HG02610 (cell line): Measurements from ENCODE around the gene PTPRD.
"Not testable (repeated sequence)": the region's sequence is repeated elsewhere in the genome, so short reads cannot be mapped to it uniquely, and the experiment has no call there.

Experiments used
- ATAC-seq: cut with Tn5 transposase; IDR thresholded peaks from one replicate; pipeline ENCODE4 v1.9.1; 2021; ENCODE audit warnings: mild to moderate bottlenecking, moderate library complexity; ENCODE audit not compliant: unreplicated experiment

Gene PTPRD

DNA sequence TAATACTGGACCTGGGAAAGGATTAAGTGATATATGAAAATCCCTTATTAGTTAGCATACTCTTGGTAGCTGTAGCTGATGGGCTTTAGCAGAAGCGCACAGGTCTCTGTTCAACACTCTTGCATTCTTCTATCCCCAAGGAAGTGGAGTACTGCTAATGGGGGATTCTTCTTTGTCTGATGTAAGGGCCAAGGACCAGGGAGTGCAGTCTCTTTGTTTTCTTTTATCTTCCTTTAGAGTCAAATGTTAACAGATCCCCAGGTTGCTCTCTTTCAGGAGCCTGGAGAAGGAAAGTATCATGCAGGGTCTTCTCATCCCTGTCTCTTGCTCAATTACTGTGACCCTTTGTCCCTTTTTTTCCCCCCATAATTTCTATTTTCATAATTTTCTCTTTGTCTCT, 1666.3 kb downstream of the PTPRD start:
- no peak for ATAC-seq

DNA sequence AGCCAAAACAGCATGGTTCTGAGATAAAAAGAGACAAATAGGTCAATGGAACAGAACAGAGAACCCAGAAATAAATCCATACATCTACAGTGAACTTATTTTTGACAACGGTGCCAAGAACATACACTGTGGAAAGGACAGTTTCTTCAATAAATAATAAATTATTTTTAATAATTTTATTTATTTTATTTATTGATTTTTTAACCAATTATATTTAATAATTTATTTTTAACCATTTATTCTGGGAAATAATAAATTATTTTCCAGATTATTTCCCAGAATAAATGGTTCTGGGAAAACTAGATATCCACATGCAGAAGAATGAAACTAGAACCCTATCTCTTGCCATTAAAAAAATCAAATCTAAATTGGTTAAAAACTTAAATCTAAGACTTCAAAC, 1669.4 kb downstream of the PTPRD start:
- ATAC-seq: no peak

DNA sequence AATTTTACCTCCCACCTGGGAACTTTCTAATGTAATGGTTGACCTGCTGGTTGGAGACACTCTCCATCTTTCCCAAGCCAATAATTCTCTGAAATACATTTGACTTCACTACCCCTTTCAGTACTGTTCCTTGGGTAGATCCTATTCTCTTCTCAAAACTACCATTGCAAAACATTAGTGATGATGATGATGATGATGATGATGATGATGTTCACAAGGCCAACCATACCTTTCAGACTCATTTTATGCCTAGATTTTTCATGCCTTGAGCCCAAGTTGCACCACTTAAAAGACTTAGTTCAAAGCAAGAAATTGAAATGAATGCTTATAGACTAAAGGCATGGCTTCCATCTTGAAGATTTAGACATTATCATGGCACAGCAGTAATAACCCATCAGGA, 1672.2 kb downstream of the PTPRD start:
- ATAC-seq: no peak

DNA sequence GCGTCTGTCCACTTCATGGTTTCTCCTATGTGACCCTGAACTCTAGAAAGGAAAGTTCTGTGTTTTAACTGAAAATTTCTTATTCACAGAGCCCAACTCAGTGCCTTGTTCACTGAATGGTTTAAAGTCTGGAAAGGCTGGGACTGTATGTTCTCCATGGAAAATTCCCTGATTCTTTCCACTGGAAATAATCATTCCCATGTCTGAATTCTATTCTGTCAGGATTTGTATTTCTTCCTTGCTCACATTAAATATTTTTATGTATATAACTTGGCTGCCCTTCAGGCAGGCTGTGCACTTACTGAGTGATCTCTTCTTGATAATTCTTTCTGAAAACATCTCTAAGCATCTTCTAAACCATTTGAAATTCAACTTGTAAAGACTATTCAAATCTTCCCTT, 1686.3 kb downstream of the PTPRD start:
- no peak for ATAC-seq

DNA sequence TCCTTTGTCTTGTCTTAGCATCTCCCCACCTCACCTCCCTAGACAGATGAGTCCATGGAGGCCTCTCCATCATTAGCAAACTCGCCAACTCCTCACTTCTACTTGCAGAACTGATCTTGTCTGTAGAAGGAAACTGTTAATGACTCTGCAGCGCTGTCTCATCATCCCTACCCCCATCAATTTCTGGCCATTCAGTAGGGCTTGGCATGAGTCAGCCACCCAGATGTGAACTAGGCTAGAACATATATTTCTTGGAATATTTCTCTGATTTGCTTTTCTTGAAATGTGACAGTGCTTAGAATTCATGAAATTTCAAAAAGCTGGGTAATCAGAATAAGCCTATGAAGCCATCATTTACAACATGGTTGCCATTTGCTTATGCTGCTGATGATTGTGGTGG, 1688.2 kb downstream of the PTPRD start:
- ATAC-seq: no peak

DNA sequence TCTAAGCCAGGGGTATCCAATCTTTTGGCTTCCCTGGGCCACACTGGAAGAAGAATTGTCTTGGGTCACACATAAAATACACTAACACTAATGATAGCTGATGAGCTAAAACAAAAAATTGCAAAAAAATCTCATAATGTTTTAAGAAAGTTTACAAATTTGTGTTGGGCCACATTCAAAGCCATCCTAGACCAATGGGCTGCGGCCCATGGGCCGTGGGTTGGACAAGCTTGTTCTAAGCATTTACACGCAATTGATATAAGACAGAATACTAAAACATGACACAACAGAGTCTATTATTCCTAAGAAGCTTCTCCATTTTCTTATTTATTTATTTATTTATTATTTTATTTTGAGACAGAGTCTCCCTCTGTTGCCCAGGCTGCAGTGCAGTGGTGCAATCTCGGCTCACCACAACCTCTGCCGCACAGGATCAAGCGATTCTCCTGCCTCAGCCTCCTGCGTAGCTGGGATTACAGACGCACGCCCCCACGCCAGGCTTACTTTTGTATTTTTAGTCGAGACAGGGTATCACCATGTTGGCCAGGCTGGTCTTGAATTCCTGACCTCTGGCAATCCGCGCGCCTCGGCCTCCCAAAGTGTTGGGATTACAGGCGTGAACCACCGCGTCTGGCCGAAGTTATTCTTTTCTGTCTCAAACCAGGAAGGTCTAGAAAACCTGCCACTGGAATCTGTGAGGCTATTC, 1692.2 kb downstream of the PTPRD start:
- not testable (repeated sequence) for ATAC-seq

DNA sequence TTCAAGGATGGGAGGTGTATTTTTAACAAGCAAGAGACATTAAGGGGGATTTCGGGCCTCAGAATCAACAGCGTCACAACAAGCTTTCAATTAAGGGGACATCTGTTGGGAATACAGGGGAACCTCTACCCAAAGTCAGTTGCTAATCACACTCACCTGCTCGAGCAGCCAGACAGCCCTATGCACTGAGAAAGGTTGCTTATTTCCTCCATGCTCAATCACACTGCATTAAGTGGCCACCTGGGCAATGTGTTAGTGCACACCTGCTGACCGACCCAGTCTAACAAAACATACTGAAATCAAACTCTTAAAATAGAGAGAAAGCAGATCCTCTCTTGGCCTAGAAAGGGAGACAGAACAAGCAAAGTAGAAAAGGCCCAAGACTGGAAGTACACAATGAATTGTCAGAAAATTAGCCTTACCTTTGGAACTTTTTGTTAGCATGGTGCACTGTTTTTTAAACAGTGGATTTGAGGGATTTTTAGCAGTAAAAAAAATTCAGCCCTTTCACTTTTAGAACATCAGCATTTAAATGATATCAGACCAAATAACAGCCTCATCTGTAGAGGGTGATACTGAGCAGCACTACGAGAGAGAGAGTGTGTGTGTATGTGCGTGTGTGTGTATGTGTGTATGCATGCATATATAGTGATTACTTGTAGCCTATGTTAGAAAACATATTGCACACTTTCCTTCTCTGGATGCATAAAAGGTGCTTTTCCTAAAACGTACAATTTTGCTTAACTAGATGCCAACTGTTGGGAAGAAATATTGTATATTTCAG, 1694.7 kb downstream of the PTPRD start:
- ATAC-seq: no peak

DNA sequence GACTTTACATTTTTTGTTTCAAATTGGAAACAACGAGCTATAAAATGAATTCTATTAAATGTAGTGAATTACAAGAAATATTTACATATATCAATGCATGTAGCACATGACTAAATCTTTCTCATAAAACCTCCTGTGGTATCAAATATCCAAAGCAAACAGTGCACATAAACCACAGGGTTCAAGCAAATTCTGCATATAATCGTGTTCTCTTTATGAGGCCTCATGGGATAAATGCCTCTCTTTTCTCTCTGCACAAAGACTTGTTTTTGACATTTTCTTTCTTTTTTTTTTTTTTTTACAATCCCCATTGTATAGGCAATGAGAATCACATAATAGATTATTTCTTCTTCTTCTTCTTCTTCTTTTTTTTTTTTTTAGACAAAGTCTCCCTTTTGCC, 1696.0 kb downstream of the PTPRD start:
- no peak for ATAC-seq

DNA sequence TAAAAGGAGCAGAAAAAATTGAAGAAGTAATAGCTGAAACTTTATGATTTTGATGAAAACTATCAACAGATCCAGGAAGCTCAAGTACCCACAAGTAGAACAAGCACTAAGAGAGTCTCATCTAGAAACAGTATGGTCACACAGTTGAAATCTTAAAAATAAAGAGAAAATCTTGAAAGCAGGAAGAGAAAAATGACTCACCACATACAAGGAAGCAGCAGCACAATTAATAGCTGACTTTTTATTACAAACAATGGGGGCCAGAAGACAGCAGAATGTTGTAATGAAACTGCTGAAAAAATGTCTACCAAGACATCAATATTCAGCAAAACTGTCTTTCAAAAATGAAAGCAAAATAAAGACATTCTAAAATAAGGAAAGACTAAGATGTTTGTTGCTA, 1704.9 kb downstream of the PTPRD start:
- no peak for ATAC-seq

DNA sequence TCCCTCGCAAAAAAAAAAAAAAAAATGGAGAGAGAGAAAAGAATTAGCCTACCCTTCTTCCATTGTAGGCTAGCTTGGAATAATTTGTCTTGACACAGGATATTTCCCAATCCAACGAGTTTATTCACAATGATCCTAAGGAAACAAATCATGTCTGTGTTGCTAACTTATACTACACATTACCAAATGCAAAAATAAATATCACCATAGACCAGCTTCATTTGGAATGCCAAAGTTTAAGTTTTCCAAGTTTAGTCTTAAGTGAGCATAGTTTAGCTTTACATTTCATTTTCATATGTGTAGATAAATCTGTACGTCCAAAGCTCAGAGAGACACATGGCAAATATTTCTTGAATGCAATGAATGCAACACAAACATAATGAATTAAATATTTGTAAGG, 1707.1 kb downstream of the PTPRD start:
- no peak for ATAC-seq

DNA sequence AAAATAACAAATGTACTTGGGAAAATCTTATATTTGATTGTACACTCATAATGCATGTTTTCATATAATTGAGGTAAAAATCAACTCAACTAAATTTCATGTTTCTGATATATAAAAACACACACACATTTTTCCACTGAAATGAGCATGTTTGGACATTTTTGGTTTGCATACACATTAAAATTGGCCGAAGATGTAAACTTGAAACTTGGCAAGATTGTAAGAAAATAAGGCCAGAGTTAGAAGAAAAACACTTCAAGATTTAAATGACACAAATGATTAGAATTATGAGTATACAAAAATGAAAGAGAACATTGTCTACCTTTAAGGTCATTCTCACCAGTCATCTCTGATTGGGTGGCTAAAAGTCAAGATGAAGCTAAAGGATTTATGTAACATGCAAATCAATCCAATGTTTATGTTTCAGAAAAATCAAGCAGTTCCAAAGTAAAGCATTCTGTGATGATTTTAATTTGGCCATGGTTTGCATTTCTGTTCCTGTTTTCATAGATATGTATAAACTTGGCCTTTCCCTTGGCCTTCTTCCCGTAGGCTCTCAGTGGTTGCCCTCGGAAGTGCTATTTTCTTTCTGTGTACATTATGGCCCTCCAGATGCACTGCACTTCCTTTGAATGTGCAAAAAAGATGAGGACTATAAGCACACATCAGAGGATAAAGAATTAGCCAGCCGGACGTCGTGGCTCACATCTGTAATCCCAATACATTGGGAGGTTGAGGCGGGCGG, 1707.9 kb downstream of the PTPRD start:
- ATAC-seq: no peak

DNA sequence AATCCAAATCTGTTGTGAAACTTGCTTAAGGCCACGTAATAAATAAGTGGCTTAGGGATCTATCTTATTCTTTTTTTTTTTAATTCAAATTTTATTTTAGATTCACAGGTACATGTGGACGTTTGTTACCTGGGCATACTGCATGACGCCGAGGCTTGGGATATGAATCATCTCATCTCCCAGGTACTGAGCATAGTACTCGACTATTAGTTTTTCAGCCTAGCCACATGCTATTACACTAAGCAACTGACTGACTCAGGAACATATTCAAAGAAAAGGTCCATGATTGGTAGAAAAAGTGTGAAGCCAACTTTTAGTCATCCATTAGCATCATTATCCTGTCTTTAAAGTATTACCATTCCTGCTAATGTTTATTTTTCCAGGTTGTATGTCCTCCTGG, 1709.7 kb downstream of the PTPRD start:
- no peak for ATAC-seq

DNA sequence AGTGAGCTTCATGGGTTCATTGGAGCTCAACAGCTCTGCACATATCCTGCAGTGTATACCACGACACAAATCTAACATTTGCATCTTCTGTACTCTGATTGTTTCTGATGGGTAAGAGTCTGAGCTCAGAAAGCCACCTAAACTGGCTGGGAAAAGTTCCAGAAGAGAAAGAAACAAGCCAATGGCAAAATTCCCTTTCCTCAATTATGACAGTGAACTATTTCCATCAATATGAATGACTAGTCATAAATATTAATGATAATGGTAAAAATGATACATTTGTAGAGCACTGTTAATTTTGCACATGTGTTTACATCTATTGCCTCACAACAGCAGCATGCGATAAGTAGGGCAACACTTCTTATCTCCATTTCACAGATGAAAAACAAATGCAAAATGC, 1711.7 kb downstream of the PTPRD start:
- ATAC-seq: no peak

DNA sequence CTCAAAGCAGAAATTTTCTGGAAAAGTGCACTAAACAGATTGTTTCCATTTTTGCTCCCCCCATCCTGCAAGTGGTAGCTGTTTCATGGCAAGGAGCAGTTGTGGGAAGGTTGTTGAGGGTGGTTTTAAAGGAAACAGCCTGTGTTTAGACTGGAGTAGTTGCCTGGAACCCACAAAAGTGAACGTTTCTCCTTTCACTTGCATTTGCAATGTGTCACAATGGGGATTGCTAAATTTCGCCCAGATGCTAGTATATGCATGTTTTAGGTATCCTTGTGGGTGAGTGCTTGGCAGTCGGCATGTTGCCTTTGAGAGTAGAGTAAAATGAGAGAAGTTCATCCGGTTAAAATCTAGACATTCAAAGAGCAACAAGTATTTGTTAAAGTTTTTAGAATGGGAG, 1713.3 kb downstream of the PTPRD start:
- ATAC-seq: no peak

DNA sequence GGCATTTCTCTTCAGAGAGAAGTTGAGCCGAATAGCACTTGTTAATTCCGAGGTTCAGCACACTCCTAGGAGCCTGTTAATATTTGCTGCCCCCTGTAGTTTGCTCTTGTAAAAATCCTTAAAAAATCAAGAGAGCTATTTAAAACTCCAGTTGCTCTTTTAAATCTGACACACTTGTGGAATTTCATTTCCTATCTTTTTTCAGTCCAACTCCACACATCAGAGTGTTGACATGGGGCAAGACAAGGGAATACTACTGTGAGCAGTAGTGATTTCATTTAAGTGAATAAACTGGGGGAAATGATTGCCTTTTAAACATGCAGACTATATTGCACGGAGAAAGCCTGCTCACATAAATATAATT, 1717.0 kb downstream of the PTPRD start:
- no peak for ATAC-seq

DNA sequence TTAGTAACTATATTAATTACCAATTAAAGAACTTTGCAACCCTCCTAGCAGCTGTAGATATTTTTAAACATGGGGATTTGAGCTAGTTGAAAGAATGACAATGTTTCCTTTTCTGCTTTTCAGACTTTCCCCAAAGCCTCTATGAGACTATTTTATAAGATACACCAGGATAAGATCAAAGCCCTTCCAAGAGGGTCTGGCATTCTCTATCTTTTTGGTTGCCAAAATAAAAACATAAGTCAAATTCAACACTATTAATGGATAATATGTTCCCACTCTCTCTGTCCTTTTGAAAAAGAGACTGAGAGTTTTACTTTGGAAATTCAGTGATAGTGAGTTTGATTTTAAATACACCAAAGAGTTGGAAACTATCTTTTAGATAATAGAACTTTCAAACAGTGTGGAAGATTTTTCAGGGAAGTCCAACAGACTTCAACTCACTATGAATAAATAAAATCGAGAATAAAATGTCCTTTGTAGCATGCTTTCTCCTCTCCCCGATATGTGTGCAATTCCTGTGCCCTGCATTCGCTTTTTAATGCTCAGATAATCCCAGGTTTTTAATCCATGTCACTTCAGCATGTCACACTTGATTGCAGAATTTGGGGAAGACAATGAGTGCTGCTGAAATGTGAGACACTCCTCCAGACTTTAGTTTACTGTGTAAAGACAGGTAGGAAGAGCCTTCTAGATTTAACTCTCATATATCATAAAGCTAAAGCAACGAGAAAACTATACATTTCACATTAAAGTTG, 1717.5 kb downstream of the PTPRD start:
- ATAC-seq: no peak

DNA sequence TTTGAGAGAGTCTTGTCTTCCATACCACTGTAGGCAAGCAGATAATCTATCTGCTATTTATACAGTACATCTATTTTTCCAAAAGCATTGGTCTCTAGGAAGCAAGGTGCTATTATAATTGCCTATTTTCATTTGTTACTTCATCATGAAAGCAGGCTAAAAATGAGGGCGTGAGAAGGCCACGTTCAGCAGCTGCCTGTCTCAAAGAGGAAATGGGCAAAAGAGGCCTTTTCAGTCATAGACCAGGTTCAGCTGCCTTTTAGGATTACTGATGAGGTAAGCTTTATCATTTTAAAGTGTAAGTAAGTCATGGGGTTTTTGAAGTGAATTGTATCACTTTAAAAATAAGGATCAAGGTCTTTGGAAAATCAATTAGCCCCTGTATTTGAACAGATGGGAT, 1722.1 kb downstream of the PTPRD start:
- ATAC-seq: no peak

DNA sequence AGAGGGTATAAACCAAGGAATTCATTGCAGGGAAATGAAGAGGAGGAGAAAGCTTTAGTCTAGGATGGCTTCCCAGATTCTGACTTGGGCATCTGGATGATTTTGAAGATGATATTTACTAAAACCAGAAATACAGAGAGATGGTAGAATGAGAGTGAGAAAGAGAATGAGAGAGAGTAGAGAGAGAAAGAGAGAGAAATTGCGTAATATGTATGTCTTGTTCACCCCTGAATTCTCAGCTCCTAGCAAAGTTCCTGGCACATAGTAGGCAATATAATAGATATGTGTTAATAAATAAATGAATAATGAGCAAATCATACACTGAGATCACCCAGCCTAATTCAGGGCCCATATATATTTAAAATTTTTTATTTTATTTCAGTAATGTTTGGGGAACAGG, 1723.7 kb downstream of the PTPRD start:
- no peak for ATAC-seq

DNA sequence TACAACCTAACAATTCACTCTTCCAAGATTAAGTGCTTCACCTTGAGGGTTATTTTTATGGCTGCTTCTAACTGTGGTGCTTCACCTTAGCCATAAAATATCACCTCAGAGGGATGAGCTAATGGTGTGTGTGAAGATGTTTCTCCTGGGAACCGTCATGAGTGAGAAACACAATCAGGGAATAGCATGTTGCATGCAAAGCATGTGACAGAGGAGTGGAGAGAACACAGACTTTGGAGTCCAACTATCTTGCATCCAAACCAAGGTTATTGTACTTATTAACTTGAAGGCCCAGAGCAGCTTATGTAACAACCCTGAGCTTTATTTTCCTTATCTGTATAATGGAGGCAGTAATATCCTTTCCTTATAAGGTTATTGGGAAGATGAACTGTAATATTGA, 1724.2 kb downstream of the PTPRD start:
- ATAC-seq: no peak

DNA sequence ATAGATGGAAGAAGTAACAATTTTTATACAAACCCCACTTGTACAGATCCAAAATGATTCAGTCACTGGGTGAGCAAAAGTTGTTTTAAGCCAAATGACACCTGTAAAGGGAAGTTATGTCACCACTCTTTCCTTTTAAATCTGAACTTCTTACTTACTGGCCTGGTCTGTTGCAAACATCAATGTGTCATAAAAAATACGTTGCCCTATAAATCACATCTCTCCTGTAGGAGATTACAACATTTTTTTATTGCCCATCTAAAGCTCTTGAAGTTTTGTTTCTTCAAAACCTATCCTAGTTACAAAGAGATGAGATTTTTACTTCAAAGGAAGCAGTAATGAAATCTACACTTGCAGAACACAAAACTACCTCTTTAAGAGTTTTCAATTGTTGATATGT, 1725.4 kb downstream of the PTPRD start:
- ATAC-seq: no peak

DNA sequence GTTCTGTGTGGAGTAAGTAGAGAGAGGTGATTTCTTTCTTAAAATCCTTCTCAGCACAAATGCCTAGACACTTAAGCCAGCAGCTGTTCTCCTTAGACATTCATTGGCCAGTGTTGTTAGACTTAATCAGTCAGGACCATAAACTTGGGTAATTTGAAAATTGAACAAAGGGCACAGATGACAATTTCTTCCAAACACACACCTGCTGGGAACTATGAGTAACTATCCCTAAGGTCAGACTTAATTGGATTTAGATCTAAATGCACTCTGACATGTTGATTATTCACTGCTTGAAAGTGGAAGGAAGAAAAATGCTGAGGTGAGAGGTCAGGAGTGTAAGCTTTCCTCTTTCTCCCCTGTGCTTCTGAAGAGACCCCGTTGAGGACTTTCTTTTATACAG, 1729.5 kb downstream of the PTPRD start:
- ATAC-seq: no peak
